DOHH2 (cell line): Measurements from ENCODE around the gene CHD5.

ENCODE experiments used
- EZH2phosphoT487 ChIP-seq: fragments of 200-600 bp; sonication (generic); IDR thresholded peaks from 2 replicates; pipeline ENCODE4 v1.6.1; 2017; ENCODE audit warnings: borderline replicate concordance, mild to moderate bottlenecking, antibody characterized with exemption, low read length, moderate library complexity, mixed read lengths
- TF ChIP-seq, protein P1 (sequence below): fragments of 200-600 bp; sonication (generic); IDR thresholded peaks from one replicate; pipeline ENCODE4 v1.5.1; 2014; ENCODE audit warnings: antibody characterized with exemption, mild to moderate bottlenecking, low read depth, low read length; ENCODE audit not compliant: poor library complexity, severe bottlenecking

DNA sequence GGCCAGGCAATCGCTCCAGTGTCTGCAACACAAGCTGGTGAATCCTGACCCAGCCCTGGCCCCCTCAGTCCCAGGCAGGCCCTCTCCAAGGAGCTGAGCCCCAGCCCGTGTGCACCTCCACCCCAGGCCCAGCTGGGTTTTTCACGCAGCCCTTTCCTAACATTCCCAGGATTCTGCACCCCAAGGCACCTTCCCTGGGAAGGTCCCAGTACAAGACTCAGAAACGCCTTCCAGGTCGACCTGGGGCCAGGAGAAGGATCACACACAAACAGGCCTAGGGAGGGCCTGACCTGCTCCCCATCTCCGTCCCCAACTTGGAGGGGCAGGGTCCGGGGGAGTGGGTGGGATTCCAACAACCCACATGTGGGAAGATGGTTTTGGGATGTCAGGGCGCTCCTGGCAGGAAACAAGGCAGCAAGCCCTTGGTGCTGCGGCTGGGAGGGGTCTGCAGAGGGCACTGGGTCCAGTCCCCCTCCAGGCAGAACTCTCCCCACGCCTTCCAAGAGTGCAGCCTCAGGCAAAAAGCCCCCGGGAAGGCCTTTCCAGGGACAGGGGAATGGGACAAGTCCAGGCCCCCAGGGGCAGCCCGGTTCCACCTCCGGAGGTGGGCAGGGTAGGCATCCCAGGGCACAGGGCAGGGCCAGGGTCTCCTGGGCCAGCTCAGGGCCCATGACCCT is 76.1 kb downstream of the CHD5 start:
- TF ChIP-seq, protein P1, sequence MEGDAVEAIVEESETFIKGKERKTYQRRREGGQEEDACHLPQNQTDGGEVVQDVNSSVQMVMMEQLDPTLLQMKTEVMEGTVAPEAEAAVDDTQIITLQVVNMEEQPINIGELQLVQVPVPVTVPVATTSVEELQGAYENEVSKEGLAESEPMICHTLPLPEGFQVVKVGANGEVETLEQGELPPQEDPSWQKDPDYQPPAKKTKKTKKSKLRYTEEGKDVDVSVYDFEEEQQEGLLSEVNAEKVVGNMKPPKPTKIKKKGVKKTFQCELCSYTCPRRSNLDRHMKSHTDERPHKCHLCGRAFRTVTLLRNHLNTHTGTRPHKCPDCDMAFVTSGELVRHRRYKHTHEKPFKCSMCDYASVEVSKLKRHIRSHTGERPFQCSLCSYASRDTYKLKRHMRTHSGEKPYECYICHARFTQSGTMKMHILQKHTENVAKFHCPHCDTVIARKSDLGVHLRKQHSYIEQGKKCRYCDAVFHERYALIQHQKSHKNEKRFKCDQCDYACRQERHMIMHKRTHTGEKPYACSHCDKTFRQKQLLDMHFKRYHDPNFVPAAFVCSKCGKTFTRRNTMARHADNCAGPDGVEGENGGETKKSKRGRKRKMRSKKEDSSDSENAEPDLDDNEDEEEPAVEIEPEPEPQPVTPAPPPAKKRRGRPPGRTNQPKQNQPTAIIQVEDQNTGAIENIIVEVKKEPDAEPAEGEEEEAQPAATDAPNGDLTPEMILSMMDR = no peak
- no peak for TF ChIP-seq EZH2phosphoT487
